WTC11 (cell line): ENCODE data around the gene KCNG2. TPM values are rescaled to one million over a fixed set of nuclear protein-coding genes. Genes with fewer than 3 reads are reported as not detected.

Source experiments
- ATAC-seq: fragments of 200-7000 bp; cut with Tn5 transposase; 2 replicates; pipeline ENCODE4 v1.10.0; 2021; ENCODE audit warnings: mild to moderate bottlenecking, moderate library complexity
- CTCF ChIA-PET: fragments of 300-600 bp; sonication (Branson Sonifier 250); formaldehyde crosslinking; loops from one replicate; lab custom pipeline; 2021; ENCODE audit warnings: antibody characterized with exemption; lab: Charles Lee
- POLR2A ChIA-PET: fragments of 350-600 bp; sonication (Branson Sonifier 250); formaldehyde crosslinking; loops from one replicate; lab custom pipeline; 2021; ENCODE audit warnings: antibody characterized with exemption; lab: Charles Lee
- DNase-seq: peaks from one replicate; pipeline ENCODE4 v3.0.0; 2021; ENCODE audit warnings: low spot score
- H3K27ac Mint-ChIP-seq: 2 replicates; pipeline ENCODE4 v1.8.0; 2021; ENCODE audit warnings: mixed read lengths
- H3K27me3 Mint-ChIP-seq: 2 replicates; pipeline ENCODE4 v1.8.0; 2021; ENCODE audit warnings: low read depth, mild to moderate bottlenecking, moderate library complexity, mixed read lengths
- H3K36me3 Mint-ChIP-seq: 2 replicates; pipeline ENCODE4 v1.8.0; 2021; ENCODE audit warnings: mixed read lengths
- H3K4me1 Mint-ChIP-seq: 2 replicates; pipeline ENCODE4 v1.8.0; 2022; ENCODE audit warnings: mixed read lengths
- H3K4me3 Mint-ChIP-seq: 2 replicates; pipeline ENCODE4 v1.8.0; 2021; ENCODE audit warnings: mild to moderate bottlenecking, moderate library complexity, mixed read lengths
- H3K9me3 Mint-ChIP-seq: 2 replicates; pipeline ENCODE4 v1.8.0; 2021; ENCODE audit warnings: mixed read lengths
- AR ChIP-seq: fragments of 250-450 bp; sonication (Bioruptor Pico); IDR thresholded peaks from 2 replicates; pipeline ENCODE4 v1.9.0; 2021; ENCODE audit warnings: mild to moderate bottlenecking
- CREM ChIP-seq: sonication (generic); formaldehyde crosslinking; IDR thresholded peaks from 2 replicates; pipeline ENCODE4 v1.8.1; 2022; ENCODE audit warnings: mild to moderate bottlenecking, missing genetic modification reagents, moderate library complexity
- EMX1 ChIP-seq: fragments of 250-450 bp; sonication (Bioruptor Pico); IDR thresholded peaks from 2 replicates; pipeline ENCODE4 v1.8.0; 2021; ENCODE audit warnings: mild to moderate bottlenecking
- ETV6 ChIP-seq: sonication (generic); formaldehyde crosslinking; IDR thresholded peaks from 2 replicates; pipeline ENCODE4 v1.8.1; 2022; ENCODE audit warnings: mild to moderate bottlenecking, missing genetic modification reagents
- FOXP1 ChIP-seq: sonication (generic); formaldehyde crosslinking; IDR thresholded peaks from 2 replicates; pipeline ENCODE4 v1.8.0; 2022; ENCODE audit warnings: missing genetic modification reagents, mild to moderate bottlenecking, moderate library complexity, borderline replicate concordance
- GTF2I ChIP-seq: fragments of 250-450 bp; sonication (Bioruptor Pico); conservative IDR thresholded peaks from 2 replicates; pipeline ENCODE4 v1.4.0; 2021; ENCODE audit warnings: mild to moderate bottlenecking
- HMGA2 ChIP-seq: fragments of 250-450 bp; sonication (Bioruptor Pico); IDR thresholded peaks from 2 replicates; pipeline ENCODE4 v1.4.0; 2021; ENCODE audit warnings: mild to moderate bottlenecking, moderate library complexity
- HMGXB4 ChIP-seq: sonication (generic); formaldehyde crosslinking; IDR thresholded peaks from 2 replicates; pipeline ENCODE4 v1.8.1; 2023; ENCODE audit warnings: mild to moderate bottlenecking, moderate library complexity, missing genetic modification reagents
- IRF2 ChIP-seq: sonication (generic); formaldehyde crosslinking; IDR thresholded peaks from 2 replicates; pipeline ENCODE4 v1.8.0; 2022; ENCODE audit warnings: low read depth, missing genetic modification reagents, borderline replicate concordance
- MLX ChIP-seq: sonication (generic); formaldehyde crosslinking; IDR thresholded peaks from 2 replicates; pipeline ENCODE4 v1.8.1; 2023; ENCODE audit warnings: mild to moderate bottlenecking, missing genetic modification reagents, moderate library complexity
- NFE2L1 ChIP-seq: sonication (generic); formaldehyde crosslinking; IDR thresholded peaks from 2 replicates; pipeline ENCODE4 v1.8.1; 2023; ENCODE audit warnings: missing genetic modification reagents
- PREB ChIP-seq: sonication (generic); formaldehyde crosslinking; IDR thresholded peaks from 2 replicates; pipeline ENCODE4 v1.8.1; 2022; ENCODE audit warnings: mild to moderate bottlenecking, missing genetic modification reagents, moderate library complexity, borderline replicate concordance
- RELA ChIP-seq: sonication (generic); formaldehyde crosslinking; IDR thresholded peaks from 2 replicates; pipeline ENCODE4 v1.8.1; 2022; ENCODE audit warnings: missing genetic modification reagents, mild to moderate bottlenecking, borderline replicate concordance
- TEAD1 ChIP-seq: sonication (generic); formaldehyde crosslinking; IDR thresholded peaks from 2 replicates; pipeline ENCODE4 v1.8.0; 2022; ENCODE audit warnings: mild to moderate bottlenecking, missing genetic modification reagents
- TP53 ChIP-seq: sonication (generic); formaldehyde crosslinking; IDR thresholded peaks from 2 replicates; pipeline ENCODE4 v1.8.1; 2023; ENCODE audit warnings: mild to moderate bottlenecking, missing genetic modification reagents
- ZMAT4 ChIP-seq: fragments of 250-450 bp; sonication (Bioruptor Pico); IDR thresholded peaks from 2 replicates; pipeline ENCODE4 v1.9.0; 2021; ENCODE audit warnings: mild to moderate bottlenecking
- ZNF138 ChIP-seq: sonication (generic); formaldehyde crosslinking; conservative IDR thresholded peaks from 2 replicates; pipeline ENCODE4 v1.8.1; 2022; ENCODE audit warnings: mild to moderate bottlenecking, moderate library complexity, missing genetic modification reagents
- ZNF532 ChIP-seq: fragments of 250-450 bp; sonication (Bioruptor Pico); IDR thresholded peaks from 2 replicates; pipeline ENCODE4 v1.9.0; 2021; ENCODE audit warnings: mild to moderate bottlenecking, borderline replicate concordance
- ZNF671 ChIP-seq: fragments of 250-450 bp; sonication (Bioruptor Pico); IDR thresholded peaks from 2 replicates; pipeline ENCODE4 v1.8.0; 2021; ENCODE audit warnings: mild to moderate bottlenecking
- ZSCAN18 ChIP-seq: fragments of 250-450 bp; sonication (Bioruptor Pico); IDR thresholded peaks from 2 replicates; pipeline ENCODE4 v2.1.2; 2022; ENCODE audit warnings: mild to moderate bottlenecking, moderate library complexity
- total RNA-seq: library from RNA; stranded (reverse); gene quantifications from 3 replicates; pipeline ENCODE4 v1.2.3, GENCODE V29; 2021

KCNG2 gene
- total RNA-seq, 1 experiment from 2014 or later: 0.50 TPM

- Mint-ChIP-seq H3K36me3 (no peaks in the 10 kb centered on the region), H3K4me3 (no peak overlapping the region)
- no peak for TF ChIP-seq MLX (CRISPR knock-in tag)
- no peak for TF ChIP-seq HMGA2
- no peak for TF ChIP-seq ETV6
- no peak for TF ChIP-seq PREB (CRISPR knock-in tag)
- TF ChIP-seq IRF2: no peak
- TF ChIP-seq ZNF671 (CRISPR knock-in tag): no peak
- TF ChIP-seq ZNF138: no peak
- no peak for TF ChIP-seq TP53
- no peak for TF ChIP-seq ZMAT4 (CRISPR knock-in tag)
- no peak for TF ChIP-seq AR (CRISPR knock-in tag)
- no peak for TF ChIP-seq FOXP1 (CRISPR knock-in tag)
- TF ChIP-seq, all 79 proteins: peak for 0
- DNase-seq (no peak), ATAC-seq (no peak)
- no peaks in the 10 kb centered on the region for H3K27me3 Mint-ChIP-seq
- 0 out of 2 replicates have a peak overlapping the region, but pooled peaks have one; percentile 41 for H3K27ac Mint-ChIP-seq
- CTCF ChIA-PET: interaction anchor here (1.2 kb wide), 1 partner anchor 75 kb away, joined by 4 read pairs; the partner anchor contains the start of gene KCNG2
- no peaks in the 10 kb centered on the region for H3K9me3 Mint-ChIP-seq
- POLR2A ChIA-PET: no interaction called here
- no peaks in the 10 kb centered on the region for H3K4me1 Mint-ChIP-seq
Observed at GRCh38 chr18:79872527-79873444, 75.0 kb downstream of the KCNG2 start.

- DNase-seq (no peak), ATAC-seq (no peak; the same call in 1 of the 2 replicates)
- ChIA-PET POLR2A (no interaction called here), CTCF (interaction anchor here (1.2 kb wide), 1 partner anchor 76 kb away, joined by 4 read pairs; the partner anchor contains the start of gene KCNG2)
- H3K36me3 Mint-ChIP-seq: no peaks in the 10 kb centered on the region
- no peaks in the 10 kb centered on the region for H3K27me3 Mint-ChIP-seq
- no peak overlapping the region for H3K4me3 Mint-ChIP-seq
- H3K4me1 Mint-ChIP-seq: no peaks in the 10 kb centered on the region
- H3K9me3 Mint-ChIP-seq: no peaks in the 10 kb centered on the region
- H3K27ac Mint-ChIP-seq: no peak overlapping the region
- no peak for TF ChIP-seq NFE2L1 (CRISPR knock-in tag)
- no peak for TF ChIP-seq ZSCAN18 (CRISPR knock-in tag)
- TF ChIP-seq EMX1 (CRISPR knock-in tag): no peak
- no peak for TF ChIP-seq ZNF532 (CRISPR knock-in tag)
- no peak for TF ChIP-seq CREM
- no peak for TF ChIP-seq TEAD1 (CRISPR knock-in tag)
- TF ChIP-seq HMGXB4 (CRISPR knock-in tag): no peak
- no peak for TF ChIP-seq RELA (CRISPR knock-in tag)
- TF ChIP-seq GTF2I (CRISPR knock-in tag): no peak
Observed at GRCh38 chr18:79873449-79874110, 75.8 kb downstream of the KCNG2 start.
